NCI-H2107 treated with DMSO at 0.1 percent for 48 hours (cell line): ENCODE measurements around the gene ARHGAP10.

ENCODE experiments used
- DNase-seq: peaks from one replicate; lab custom pipeline; 2025; ENCODE audit not compliant: unreplicated experiment; lab: John Stamatoyannopoulos, UW

ARHGAP10 gene

GRCh38 chr4:148118179-148118578, 386.3 kb downstream of the ARHGAP10 start:
- DNase-seq = no peak

- no peak for DNase-seq
These were observed 386.7 kb downstream of the ARHGAP10 start for GRCh38 chr4:148118633-148119032.

DNA sequence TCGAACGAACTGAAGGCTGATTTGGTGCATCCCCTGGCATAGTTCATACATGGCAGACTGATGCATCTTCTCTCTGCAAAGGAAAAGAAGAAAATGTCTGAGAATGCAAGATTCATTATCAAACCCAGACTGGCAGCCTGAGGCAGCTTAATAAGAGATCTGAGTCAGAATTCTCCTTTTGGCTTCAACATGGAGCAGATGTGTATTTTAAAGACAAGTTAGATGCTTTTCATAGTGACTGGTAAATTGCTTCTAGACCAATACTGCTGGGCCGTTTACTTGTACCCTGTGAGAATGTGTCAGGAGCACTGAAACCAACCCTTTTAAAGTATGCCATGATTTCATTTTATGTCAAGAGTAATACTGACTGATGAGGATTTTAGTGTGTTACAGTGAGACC, 388.3 kb downstream of the ARHGAP10 start:
- no peak for DNase-seq
